Activated naive CD8-positive, alpha-beta T cell treated with anti-CD3 and anti-CD28 coated beads, Interleukin-2, amount 50 U/mL, for 24 hours (primary cell): Measurements from ENCODE around the gene EHBP1L1.

ENCODE experiments used
- ATAC-seq: fragments of 150-1000 bp; cut with Tn5 transposase; one replicate; pipeline ENCODE4 v1.10.0; 2021
- DNase-seq: peaks from one replicate; pipeline ENCODE4 v3.0.0; 2021
- H3K27ac Mint-ChIP-seq: one replicate; pipeline ENCODE4 v1.8.0; 2021; ENCODE audit warnings: mild to moderate bottlenecking, mixed read lengths
- H3K27me3 Mint-ChIP-seq: one replicate; pipeline ENCODE4 v1.8.0; 2021; ENCODE audit warnings: mixed read lengths
- H3K36me3 Mint-ChIP-seq: one replicate; pipeline ENCODE4 v1.8.0; 2021; ENCODE audit warnings: low read depth, mixed read lengths
- H3K4me1 Mint-ChIP-seq: one replicate; pipeline ENCODE4 v1.8.0; 2021; ENCODE audit warnings: mixed read lengths
- H3K4me3 Mint-ChIP-seq: one replicate; pipeline ENCODE4 v1.8.0; 2021; ENCODE audit warnings: mild to moderate bottlenecking, moderate library complexity, mixed read lengths
- H3K9me3 Mint-ChIP-seq: one replicate; pipeline ENCODE4 v1.8.0; 2021; ENCODE audit warnings: mixed read lengths

Gene EHBP1L1

DNA sequence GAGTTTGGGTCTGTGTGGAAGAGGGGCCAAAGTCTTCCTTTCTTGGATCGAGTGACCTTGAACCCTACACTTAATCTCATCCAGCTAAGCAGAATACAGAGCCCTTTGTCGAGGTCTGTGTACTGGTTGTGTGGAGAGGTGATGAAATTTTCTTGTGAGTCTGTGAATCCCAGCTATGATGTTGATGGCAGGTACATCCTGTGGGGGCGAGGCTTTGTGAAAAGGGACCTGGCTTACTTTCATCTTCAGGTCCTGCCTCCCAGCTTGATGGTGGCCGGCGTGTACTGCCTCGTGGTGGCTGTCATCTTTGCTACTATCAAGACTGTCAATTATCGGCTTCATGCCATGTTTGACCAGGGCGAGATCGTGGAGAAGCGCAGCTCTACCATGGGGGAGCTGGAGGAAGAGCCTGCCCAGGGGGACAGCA, 40.7 kb downstream of the EHBP1L1 start:
- Mint-ChIP-seq H3K27me3 (peaks cover 3% of the 10 kb centered on the region), H3K4me1 (peaks cover 38% of the 10 kb centered on the region), H3K4me3 (peak overlapping the region; percentile 98), H3K36me3 (peaks cover 31% of the 10 kb centered on the region), H3K27ac (peak overlapping the region; percentile 94), H3K9me3 (no peaks in the 10 kb centered on the region)
- DNase-seq (peak; percentile 27), ATAC-seq (no peak)

DNA sequence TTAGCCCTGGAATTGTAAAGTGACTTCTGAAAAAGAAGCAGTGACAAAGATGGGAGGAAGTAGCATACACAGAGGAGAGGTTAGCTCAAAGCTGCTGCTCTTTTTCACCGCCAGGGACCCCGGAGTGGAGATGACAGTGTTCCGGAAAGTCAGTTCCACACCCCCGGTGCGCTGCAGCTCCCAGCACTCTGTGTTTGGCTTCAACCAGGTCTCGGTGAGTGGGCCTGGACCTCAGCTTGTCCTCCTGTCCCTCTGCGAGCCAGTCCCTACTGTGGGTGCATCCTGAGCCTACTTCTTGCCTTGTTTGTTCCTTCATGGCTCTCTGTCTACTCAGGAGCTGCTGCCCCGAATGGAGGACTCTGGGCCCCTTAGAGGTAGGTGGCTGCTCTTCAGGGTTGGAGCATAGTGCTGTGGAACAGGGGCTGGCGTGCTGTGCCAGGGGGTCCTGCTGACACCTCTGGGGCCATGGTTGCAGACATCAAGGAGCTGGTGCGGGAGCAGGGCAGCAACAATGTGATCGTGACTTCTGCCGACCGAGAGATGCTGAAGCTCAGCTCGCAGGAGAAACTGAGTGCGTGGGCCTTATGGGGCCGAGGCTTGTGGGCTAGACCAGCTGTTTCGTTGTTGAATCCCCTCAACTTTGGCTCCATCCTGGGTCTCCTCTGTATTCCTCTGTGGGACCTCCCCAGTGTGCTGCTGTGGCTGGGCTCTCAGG, 41.4 kb downstream of the EHBP1L1 start:
- DNase-seq (no peak), ATAC-seq (no peak)
- H3K4me1 Mint-ChIP-seq: peaks cover 35% of the 10 kb centered on the region
- peaks cover 3% of the 10 kb centered on the region for H3K27me3 Mint-ChIP-seq
- H3K9me3 Mint-ChIP-seq: no peaks in the 10 kb centered on the region
- peak overlapping the region; percentile 98 for H3K4me3 Mint-ChIP-seq
- peak overlapping the region; percentile 94 for H3K27ac Mint-ChIP-seq
- peaks cover 31% of the 10 kb centered on the region for H3K36me3 Mint-ChIP-seq

DNA sequence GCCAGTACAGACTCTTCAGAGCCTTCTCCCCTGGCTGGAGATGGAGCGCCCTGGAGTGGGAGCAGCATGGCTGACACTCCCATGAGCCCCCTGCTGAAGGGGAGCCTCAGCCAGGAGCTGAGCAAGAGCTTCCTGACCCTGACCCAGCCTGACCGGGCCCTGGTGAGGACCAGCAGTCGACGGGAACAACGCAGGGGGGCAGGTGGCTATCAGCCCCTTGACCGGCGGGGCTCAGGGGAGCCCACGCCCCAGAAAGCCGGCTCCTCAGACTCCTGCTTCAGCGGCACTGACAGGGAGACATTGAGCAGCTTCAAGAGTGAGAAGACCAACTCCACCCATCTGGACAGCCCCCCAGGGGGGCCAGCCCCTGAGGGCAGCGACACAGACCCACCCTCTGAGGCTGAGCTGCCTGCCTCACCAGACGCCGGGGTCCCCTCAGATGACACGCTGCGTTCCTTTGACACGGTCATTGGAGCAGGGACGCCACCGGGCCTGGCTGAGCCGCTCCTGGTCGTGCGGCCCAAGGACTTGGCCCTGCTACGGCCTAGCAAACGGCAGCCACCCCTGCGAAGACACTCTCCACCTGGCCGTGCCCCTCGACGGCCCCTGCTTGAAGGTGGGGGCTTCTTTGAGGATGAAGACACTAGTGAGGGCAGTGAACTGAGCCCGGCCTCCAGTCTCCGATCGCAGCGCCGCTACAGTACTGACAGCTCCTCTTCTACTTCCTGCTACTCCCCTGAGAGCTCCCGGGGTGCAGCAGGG, 42.3 kb downstream of the EHBP1L1 start:
- ATAC-seq: no peak
- H3K36me3 Mint-ChIP-seq: peaks cover 34% of the 10 kb centered on the region
- H3K27me3 Mint-ChIP-seq: peaks cover 3% of the 10 kb centered on the region
- no peak for DNase-seq
- H3K4me3 Mint-ChIP-seq: peak overlapping the region; percentile 98
- H3K9me3 Mint-ChIP-seq: no peaks in the 10 kb centered on the region
- H3K27ac Mint-ChIP-seq: no peak overlapping the region
- peaks cover 26% of the 10 kb centered on the region for H3K4me1 Mint-ChIP-seq

DNA sequence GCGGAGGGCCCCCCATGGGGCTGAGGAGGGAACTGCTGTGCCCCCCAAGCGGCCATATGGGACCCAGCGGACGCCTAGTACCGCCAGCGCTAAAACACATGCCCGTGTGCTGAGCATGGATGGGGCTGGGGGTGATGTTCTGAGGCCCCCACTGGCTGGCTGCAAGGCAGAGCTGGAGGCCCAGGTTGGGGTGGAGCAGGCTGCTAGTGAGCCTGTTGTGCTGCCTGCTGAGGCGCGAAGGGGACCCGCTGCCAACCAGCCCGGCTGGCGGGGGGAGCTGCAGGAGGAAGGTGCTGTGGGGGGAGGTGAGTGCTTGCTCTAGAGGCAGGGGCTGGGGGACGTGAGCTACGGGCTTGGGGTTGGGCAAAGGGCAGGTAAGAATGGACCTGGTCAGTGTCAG, 42.9 kb downstream of the EHBP1L1 start:
- Mint-ChIP-seq H3K4me3 (no peak overlapping the region), H3K36me3 (peaks cover 34% of the 10 kb centered on the region), H3K27me3 (peaks cover 3% of the 10 kb centered on the region), H3K4me1 (peaks cover 25% of the 10 kb centered on the region), H3K27ac (no peak overlapping the region), H3K9me3 (no peaks in the 10 kb centered on the region)
- DNase-seq: no peak
- ATAC-seq: no peak

DNA sequence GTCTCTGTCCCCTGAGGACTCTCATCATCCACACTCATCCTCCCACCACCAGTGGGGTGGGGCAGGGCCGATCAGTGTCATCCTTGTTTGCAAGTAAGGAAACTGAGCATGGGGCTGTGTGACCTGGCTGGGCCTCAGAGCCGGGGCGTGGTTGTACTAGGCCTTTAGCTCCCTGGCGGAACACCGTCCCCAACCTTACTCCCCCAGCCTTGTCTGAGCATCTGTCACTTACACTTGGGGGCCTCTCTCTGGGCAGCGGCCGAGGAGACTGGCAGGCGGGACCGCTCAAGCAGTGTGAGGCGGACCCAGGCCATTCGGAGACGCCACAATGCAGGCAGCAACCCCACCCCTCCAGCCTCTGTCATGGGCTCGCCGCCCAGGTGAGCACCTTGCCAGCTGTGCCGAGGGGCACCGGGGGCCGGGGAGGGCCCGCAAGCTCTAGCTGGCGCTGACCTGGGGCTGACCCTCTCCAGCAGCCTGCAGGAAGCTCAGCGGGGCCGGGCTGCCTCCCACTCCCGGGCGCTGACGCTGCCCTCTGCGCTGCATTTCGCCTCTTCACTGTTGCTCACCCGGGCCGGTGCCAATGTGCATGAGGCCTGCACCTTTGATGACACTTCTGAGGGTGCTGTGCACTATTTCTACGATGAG, 43.6 kb downstream of the EHBP1L1 start:
- DNase-seq: no peak
- Mint-ChIP-seq H3K27ac (no peak overlapping the region), H3K36me3 (peaks cover 33% of the 10 kb centered on the region), H3K4me3 (no peak overlapping the region), H3K9me3 (no peaks in the 10 kb centered on the region), H3K27me3 (peaks cover 3% of the 10 kb centered on the region), H3K4me1 (peaks cover 25% of the 10 kb centered on the region)
- ATAC-seq: no peak

DNA sequence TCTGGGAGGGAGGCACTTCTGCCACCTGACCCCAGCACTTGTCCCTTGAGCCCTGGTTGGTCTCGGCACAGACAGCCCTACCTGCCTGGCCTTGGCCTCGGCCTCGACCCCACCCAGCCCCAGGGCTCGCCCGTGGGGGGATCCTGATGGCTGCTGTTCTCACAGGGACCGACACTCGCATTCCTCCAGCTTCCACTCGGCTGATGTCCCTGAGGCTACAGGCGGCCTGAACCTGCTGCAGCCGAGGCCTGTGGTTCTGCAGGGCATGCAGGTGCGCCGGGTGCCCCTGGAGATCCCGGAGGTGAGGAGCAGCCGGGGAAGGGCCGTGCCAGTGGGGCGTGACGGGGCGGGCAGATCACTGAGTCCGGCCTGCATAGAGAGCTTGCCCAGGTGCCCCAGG, 44.8 kb downstream of the EHBP1L1 start:
- no peaks in the 10 kb centered on the region for H3K27me3 Mint-ChIP-seq

DNA sequence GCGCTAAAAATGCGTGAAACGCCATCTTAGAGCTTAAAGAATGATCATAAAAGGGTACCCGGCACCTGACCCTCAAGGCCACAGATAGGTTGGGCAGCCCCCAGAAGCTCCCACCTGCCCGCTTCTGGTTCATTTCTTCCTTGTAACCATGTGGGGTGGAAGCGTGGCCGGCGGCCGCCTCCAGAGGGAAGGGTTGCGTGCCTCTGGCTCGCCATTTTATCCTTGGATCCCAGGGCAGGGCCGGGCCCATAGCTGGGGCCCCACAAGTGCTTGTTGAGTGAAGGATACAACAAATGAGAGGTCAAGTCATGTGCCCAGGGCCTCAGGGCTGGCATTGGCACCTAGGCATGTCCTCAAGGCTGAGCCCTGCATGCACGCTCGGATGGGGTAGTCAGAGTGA, 45.6 kb downstream of the EHBP1L1 start:
- ATAC-seq: no peak

More for the DNA sequence above, 44.8 kb downstream of the EHBP1L1 start:
- peaks cover 32% of the 10 kb centered on the region for H3K36me3 Mint-ChIP-seq
- peaks cover 20% of the 10 kb centered on the region for H3K4me1 Mint-ChIP-seq
- H3K9me3 Mint-ChIP-seq: no peaks in the 10 kb centered on the region
- DNase-seq (no peak), ATAC-seq (no peak)
- H3K27ac Mint-ChIP-seq: no peak overlapping the region
- no peak overlapping the region for H3K4me3 Mint-ChIP-seq

DNA sequence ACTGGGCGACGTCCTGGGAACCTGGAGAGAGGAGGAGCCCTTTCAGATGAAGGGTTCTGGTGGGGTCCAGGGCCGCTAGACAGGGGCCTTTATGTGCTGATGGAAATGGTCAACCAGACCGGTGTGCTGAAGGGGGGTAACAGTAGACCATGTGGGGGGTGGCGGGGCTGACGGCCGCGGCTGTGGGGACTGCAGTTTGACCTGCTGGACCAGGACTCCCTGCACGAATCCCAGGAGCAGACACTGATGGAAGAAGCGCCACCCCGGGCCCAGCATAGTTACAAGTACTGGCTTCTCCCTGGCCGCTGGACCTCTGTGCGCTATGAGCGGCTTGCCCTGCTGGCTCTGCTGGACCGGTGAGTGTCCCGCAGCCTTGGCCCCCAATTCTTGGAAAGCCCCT, 46.2 kb downstream of the EHBP1L1 start:
- ATAC-seq (no peak), DNase-seq (no peak)
- H3K4me3 Mint-ChIP-seq: no peak overlapping the region
- no peaks in the 10 kb centered on the region for H3K9me3 Mint-ChIP-seq
- peaks cover 15% of the 10 kb centered on the region for H3K4me1 Mint-ChIP-seq
- no peak overlapping the region for H3K27ac Mint-ChIP-seq
- H3K27me3 Mint-ChIP-seq: no peaks in the 10 kb centered on the region
- H3K36me3 Mint-ChIP-seq: peaks cover 34% of the 10 kb centered on the region

More for the DNA sequence above, 45.6 kb downstream of the EHBP1L1 start:
- DNase-seq: no peak
- H3K4me1 Mint-ChIP-seq: peaks cover 21% of the 10 kb centered on the region
- no peaks in the 10 kb centered on the region for H3K9me3 Mint-ChIP-seq
- no peak overlapping the region for H3K4me3 Mint-ChIP-seq
- no peaks in the 10 kb centered on the region for H3K27me3 Mint-ChIP-seq
- peaks cover 37% of the 10 kb centered on the region for H3K36me3 Mint-ChIP-seq
- no peak overlapping the region for H3K27ac Mint-ChIP-seq

DNA sequence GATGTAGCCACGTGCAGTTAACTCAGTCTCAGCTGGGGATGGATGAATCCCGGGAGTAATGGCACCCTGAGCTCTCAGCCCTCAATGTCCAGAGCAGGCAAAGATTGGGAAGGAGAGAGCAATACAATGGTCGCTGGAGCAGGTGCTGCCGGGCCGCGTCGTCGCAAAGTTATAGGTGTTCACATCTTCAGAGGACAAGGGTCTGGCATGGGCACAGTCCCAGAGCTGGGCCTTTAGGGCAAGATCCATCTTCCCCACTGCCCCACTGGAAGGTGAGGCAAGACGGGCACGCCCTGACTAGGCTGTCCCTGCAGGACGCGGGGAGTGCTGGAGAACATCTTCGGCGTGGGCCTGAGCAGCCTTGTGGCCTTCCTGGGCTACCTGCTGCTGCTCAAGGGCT, 47.3 kb downstream of the EHBP1L1 start:
- H3K27ac Mint-ChIP-seq: no peak overlapping the region
- no peaks in the 10 kb centered on the region for H3K27me3 Mint-ChIP-seq
- no peak for DNase-seq
- H3K36me3 Mint-ChIP-seq: peaks cover 29% of the 10 kb centered on the region
- H3K4me3 Mint-ChIP-seq: no peak overlapping the region
- H3K4me1 Mint-ChIP-seq: peaks cover 7% of the 10 kb centered on the region
- H3K9me3 Mint-ChIP-seq: no peaks in the 10 kb centered on the region
- ATAC-seq: no peak

DNA sequence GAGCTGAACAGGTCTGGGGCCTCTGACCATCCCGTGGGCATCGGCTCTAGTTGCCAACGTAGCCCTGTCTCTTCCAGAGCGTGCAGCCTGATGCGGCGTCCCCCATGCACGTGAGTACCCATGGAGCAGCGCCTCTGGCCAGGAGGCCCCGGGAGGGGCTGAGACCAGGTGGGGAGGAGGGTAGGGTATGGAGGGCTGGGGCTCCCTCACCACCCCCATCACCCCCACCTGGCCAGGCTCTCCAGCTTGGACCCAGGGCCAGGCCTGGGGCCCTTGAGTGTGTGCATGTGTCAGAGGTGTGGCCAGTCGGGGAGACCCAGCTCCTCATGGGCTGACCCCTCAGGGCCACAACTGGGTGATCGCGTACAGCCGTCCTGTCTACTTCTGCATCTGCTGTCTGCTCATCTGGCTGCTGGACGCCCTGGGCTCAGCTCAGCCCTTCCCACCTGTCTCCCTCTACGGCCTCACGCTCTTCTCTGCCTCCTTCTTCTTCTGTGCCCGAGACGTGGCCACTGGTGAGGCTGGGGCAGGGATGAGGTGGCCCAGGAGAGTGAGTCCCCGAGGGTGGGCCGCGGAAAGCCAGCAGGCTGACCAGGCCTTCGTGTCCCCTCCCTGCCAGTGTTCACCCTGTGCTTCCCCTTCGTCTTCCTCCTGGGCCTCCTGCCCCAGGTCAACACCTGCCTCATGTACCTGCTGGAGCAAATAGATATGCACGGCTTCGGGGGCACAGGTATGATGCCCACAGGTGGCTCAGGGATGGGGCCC, 48.2 kb downstream of the EHBP1L1 start:
- no peak overlapping the region for H3K27ac Mint-ChIP-seq
- peaks cover 33% of the 10 kb centered on the region for H3K36me3 Mint-ChIP-seq

DNA sequence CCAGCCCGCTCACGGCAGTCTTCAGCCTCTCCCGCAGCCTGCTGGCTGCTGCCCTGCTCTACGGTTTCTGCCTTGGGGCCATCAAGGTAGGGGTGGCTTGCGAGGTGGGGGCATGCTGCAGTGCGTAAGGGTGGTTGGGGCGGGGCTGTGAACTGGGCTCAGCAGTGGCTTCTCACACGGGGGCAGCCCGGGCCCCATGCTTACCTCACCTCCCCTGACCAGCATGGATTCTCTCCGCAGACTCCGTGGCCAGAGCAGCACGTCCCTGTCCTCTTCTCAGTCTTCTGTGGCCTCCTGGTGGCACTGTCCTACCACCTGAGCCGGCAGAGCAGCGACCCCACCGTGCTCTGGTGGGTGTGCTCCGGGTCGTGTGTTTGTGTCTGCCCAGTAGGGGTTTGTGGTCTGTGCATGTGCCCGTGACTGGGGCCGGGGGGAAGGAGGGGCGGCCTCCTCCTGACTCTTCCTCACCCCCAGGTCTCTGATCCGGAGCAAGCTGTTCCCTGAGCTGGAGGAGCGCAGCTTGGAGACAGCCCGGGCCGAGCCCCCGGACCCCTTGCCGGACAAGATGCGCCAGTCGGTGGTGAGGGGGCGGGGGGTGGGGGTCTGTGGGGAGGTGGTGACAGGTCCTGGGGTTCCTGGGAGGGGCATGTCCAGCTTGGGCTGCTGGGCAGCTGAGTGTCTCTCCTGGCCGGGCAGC, 49.2 kb downstream of the EHBP1L1 start:
- no peak overlapping the region for H3K4me3 Mint-ChIP-seq
- ATAC-seq: no peak
- H3K36me3 Mint-ChIP-seq: peaks cover 31% of the 10 kb centered on the region
- peaks cover 6% of the 10 kb centered on the region for H3K4me1 Mint-ChIP-seq
- H3K27me3 Mint-ChIP-seq: no peaks in the 10 kb centered on the region
- no peaks in the 10 kb centered on the region for H3K9me3 Mint-ChIP-seq
- DNase-seq: no peak
- no peak overlapping the region for H3K27ac Mint-ChIP-seq

More for the DNA sequence above, 48.2 kb downstream of the EHBP1L1 start:
- DNase-seq: no peak
- ATAC-seq: no peak
- Mint-ChIP-seq H3K4me1 (peaks cover 6% of the 10 kb centered on the region), H3K4me3 (no peak overlapping the region), H3K27me3 (no peaks in the 10 kb centered on the region), H3K9me3 (no peaks in the 10 kb centered on the region)

DNA sequence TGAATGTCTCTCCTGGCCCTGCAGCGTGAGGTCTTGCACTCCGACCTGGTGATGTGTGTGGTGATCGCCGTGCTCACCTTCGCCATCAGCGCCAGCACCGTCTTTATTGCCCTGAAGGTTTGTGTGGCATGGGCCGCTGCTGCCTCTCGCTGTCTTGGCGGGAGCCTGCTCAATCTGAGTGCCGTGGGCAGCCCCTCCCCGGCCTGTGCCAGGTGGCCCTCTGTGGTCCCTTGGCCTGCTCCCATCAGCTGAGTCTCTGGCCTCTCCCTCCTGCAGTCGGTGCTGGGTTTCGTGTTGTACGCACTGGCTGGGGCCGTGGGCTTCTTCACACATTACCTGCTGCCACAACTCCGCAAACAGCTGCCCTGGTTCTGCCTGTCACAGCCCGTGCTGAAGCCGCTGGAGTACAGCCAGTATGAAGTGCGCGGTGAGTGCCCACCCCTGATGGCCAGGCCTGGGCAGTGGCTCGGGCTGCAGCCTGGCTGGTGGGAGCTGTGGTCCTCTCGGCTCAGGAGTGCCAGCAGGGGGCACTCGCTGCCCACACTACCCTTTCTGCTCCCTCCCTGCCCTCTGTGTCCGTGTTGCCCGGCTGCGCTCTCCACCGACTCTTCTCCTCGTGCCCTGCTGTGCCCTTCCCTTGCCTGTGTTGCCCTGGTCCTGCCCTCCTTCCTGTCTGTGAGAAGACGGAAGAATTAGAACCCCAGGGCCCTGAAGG, 49.9 kb downstream of the EHBP1L1 start:
- H3K36me3 Mint-ChIP-seq: peaks cover 31% of the 10 kb centered on the region
- H3K9me3 Mint-ChIP-seq: no peaks in the 10 kb centered on the region
- no peak overlapping the region for H3K4me3 Mint-ChIP-seq
- peak; percentile 53 for DNase-seq
- H3K4me1 Mint-ChIP-seq: peaks cover 6% of the 10 kb centered on the region
- no peaks in the 10 kb centered on the region for H3K27me3 Mint-ChIP-seq
- H3K27ac Mint-ChIP-seq: no peak overlapping the region
- ATAC-seq: peak; percentile 63

DNA sequence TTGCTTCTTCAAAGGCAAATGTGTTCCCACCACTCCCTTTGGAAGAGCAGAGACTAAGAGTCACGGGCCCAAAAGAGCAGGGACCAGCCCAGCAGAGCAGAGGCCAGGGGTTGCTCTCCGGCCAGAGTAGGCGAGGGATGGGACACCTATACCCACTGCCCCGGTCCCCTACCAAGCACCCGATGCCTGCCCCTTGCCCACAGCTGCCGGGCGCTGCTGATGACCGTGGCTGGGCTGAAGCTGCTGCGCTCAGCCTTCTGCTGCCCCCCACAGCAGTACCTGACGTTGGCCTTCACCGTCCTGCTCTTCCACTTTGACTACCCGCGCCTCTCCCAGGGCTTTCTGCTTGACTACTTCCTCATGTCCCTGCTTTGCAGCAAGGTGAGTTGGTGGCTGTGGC, 51.3 kb downstream of the EHBP1L1 start:
- H3K36me3 Mint-ChIP-seq: peaks cover 30% of the 10 kb centered on the region

More for the DNA sequence above, 51.3 kb downstream of the EHBP1L1 start:
- H3K4me1 Mint-ChIP-seq: peaks cover 3% of the 10 kb centered on the region
- H3K9me3 Mint-ChIP-seq: no peaks in the 10 kb centered on the region
- H3K4me3 Mint-ChIP-seq: no peak overlapping the region
- DNase-seq (no peak), ATAC-seq (no peak)
- no peaks in the 10 kb centered on the region for H3K27me3 Mint-ChIP-seq
- H3K27ac Mint-ChIP-seq: no peak overlapping the region
